Measurements from ENCODE around the gene WRNIP1. TPM values are rescaled to one million over a fixed set of nuclear protein-coding genes. Genes with fewer than 3 reads are reported as not detected.

The WRNIP1 gene
- total and polyA plus RNA-seq, 7 donors: 26.5 to 73.9 (median 48.9) TPM

GRCh38 chr6:2748183-2748582 lies 17.0 kb upstream of the WRNIP1 start:
- ATAC-seq (peak in 1 of 4 donors; percentile 9), DNase-seq (peak in 1 of 2 donors; percentile 81)
- intact Hi-C loops (cut with DNase I): loop anchor here (10.0 kb wide), 1 partner anchor 1143 kb away; the partner anchor contains the start of gene FOXC1 (in 2 of the 2)
- Histone ChIP-seq H3K9me3 (no peaks in the 10 kb centered on the region), H3K27me3 (ENCODE audit: insufficient read depth in 3 of 3, low read length in 2 of 3) (no peaks in the 10 kb centered on the region), H3K36me3 (ENCODE audit: insufficient read depth in 1 of 2, low read depth in 1 of 2) (no peaks in the 10 kb centered on the region), H3K4me3 (peak overlapping the region; percentile 54), H3K27ac (peak overlapping the region; percentile 68), H3K4me1 (peaks cover 48% of the 10 kb centered on the region)
- TF ChIP-seq CTCF (IDR thresholded peaks at IDR 0.05): no peak
- WGBS, 3 donors: 33 to 59% (median 35%) methylated on average over 8 of the region's 8 CpGs

GRCh38 chr6:2749969-2750600 lies 15.1 kb upstream of the WRNIP1 start:
- peak overlapping the region; percentile 68 for H3K27ac ChIP-seq

GRCh38 chr6:2750832-2751231 lies 14.4 kb upstream of the WRNIP1 start, which contains the start of gene MYLK4:
MYLK4 (minus strand) TSS chr6:2750922; CDS start chr6:2749294, 1,628 bp downstream.
- DNase-seq (no peak), ATAC-seq (peak in 3 of 4 donors; percentile 38 to 59 (median 47))
- Histone ChIP-seq H3K36me3 (ENCODE audit: insufficient read depth in 1 of 2, low read depth in 1 of 2) (no peaks in the 10 kb centered on the region), H3K9me3 (no peaks in the 10 kb centered on the region), H3K27me3 (ENCODE audit: insufficient read depth in 3 of 3, low read length in 2 of 3) (no peaks in the 10 kb centered on the region), H3K4me3 (peak within 1 kb of the TSS; percentile 54), H3K27ac (peak within 1 kb of the TSS; percentile 68), H3K4me1 (peaks cover 51% of the 10 kb centered on the region)
- 29 to 62% (median 36%) methylated on average over 7 of the region's 7 CpGs for WGBS, 3 donors
- intact Hi-C loops (cut with DNase I): no loop called here
- TF ChIP-seq CTCF (IDR thresholded peaks at IDR 0.05): no peak

More at GRCh38 chr6:2749969-2750600, 15.1 kb upstream of the WRNIP1 start:
- peak; percentile 90 for TF ChIP-seq CTCF (IDR thresholded peaks at IDR 0.05)
- Histone ChIP-seq H3K27me3 (ENCODE audit: insufficient read depth in 3 of 3, low read length in 2 of 3) (no peaks in the 10 kb centered on the region), H3K4me1 (peaks cover 46% of the 10 kb centered on the region), H3K9me3 (no peaks in the 10 kb centered on the region), H3K36me3 (ENCODE audit: insufficient read depth in 1 of 2, low read depth in 1 of 2) (no peaks in the 10 kb centered on the region), H3K4me3 (peak overlapping the region; percentile 54)
- intact Hi-C loops (cut with DNase I): loop anchor here (10.0 kb wide), 1 partner anchor 1145 kb away; the partner anchor contains the start of gene FOXC1 (in 2 of the 2)
- peak in 2 of 4 donors; percentile 33 to 41 for ATAC-seq
- DNase-seq: peak; percentile 50 to 66
- WGBS, 3 donors: 4 to 17% (median 5%) methylated on average over 11 of the region's 11 CpGs

- no peaks in the 10 kb centered on the region for H3K36me3 ChIP-seq (ENCODE audit: insufficient read depth in 1 of 2, low read depth in 1 of 2)
- TF ChIP-seq CTCF (IDR thresholded peaks at IDR 0.05): no peak
- 74 to 89% (median 87%) methylated on average over 3 of the region's 3 CpGs for WGBS, 3 donors
- no peak overlapping the region for H3K4me3 ChIP-seq
- DNase-seq (no peak), ATAC-seq (no peak)
- H3K4me1 ChIP-seq: peaks cover 50% of the 10 kb centered on the region
- no peaks in the 10 kb centered on the region for H3K9me3 ChIP-seq
- peak overlapping the region; percentile 68 for H3K27ac ChIP-seq
- intact Hi-C loops (cut with DNase I): no loop called here
- no peaks in the 10 kb centered on the region for H3K27me3 ChIP-seq (ENCODE audit: insufficient read depth in 3 of 3, low read length in 2 of 3)
These were observed 13.3 kb upstream of the WRNIP1 start for GRCh38 chr6:2751871-2752270.
